Measurements from ENCODE around the gene HSD17B13. TPM values are rescaled to one million over a fixed set of nuclear protein-coding genes. Genes with fewer than 3 reads are reported as not detected.

HSD17B13 gene
- polyA plus RNA-seq, 2 donors = 0.08 to 0.14 TPM

GRCh38 chr4:87281603-87282002, 41.1 kb downstream of the HSD17B13 start:
- no peak overlapping the region for H3K4me3 ChIP-seq (ENCODE audit: low read depth in 1 of 2, low read length in 2 of 2)
- peaks cover 0 to 2% of the 10 kb centered on the region in 2 donors for H3K9me3 ChIP-seq (ENCODE audit: control insufficient read depth in 2 of 2, insufficient read depth in 1 of 2, low read depth in 1 of 2, low read length in 1 of 2)
- H3K4me1 ChIP-seq (ENCODE audit: control insufficient read depth in 2 of 2, insufficient read depth in 2 of 2, low read length in 1 of 2) = no peaks in the 10 kb centered on the region
- WGBS, 2 donors = 72 to 78% methylated on average over 1 of the region's 1 CpG
- no peaks in the 10 kb centered on the region for H3K27me3 ChIP-seq (ENCODE audit: control insufficient read depth in 1 of 2, insufficient read depth in 2 of 2, low read length in 2 of 2)
- H3K36me3 ChIP-seq (ENCODE audit: control insufficient read depth in 2 of 2, insufficient read depth in 2 of 2, low read length in 1 of 2) = no peaks in the 10 kb centered on the region
- no peak overlapping the region for H3K27ac ChIP-seq (ENCODE audit: low read depth in 2 of 2, low read length in 1 of 2)

- 46 to 59% methylated on average over 3 of the region's 3 CpGs for WGBS, 2 donors
- no peaks in the 10 kb centered on the region for H3K36me3 ChIP-seq (ENCODE audit: control insufficient read depth in 2 of 2, insufficient read depth in 2 of 2, low read length in 1 of 2)
- H3K27ac ChIP-seq (ENCODE audit: low read depth in 2 of 2, low read length in 1 of 2) = no peak overlapping the region
- H3K9me3 ChIP-seq (ENCODE audit: control insufficient read depth in 2 of 2, insufficient read depth in 1 of 2, low read depth in 1 of 2, low read length in 1 of 2) = no peaks in the 10 kb centered on the region
- no peaks in the 10 kb centered on the region for H3K4me1 ChIP-seq (ENCODE audit: control insufficient read depth in 2 of 2, insufficient read depth in 2 of 2, low read length in 1 of 2)
- H3K27me3 ChIP-seq (ENCODE audit: control insufficient read depth in 1 of 2, insufficient read depth in 2 of 2, low read length in 2 of 2) = no peaks in the 10 kb centered on the region
- no peak overlapping the region for H3K4me3 ChIP-seq (ENCODE audit: low read depth in 1 of 2, low read length in 2 of 2)
These were observed 44.3 kb downstream of the HSD17B13 start for GRCh38 chr4:87278335-87278794.

- Histone ChIP-seq H3K27me3 (ENCODE audit: control insufficient read depth in 1 of 2, insufficient read depth in 2 of 2, low read length in 2 of 2) (no peaks in the 10 kb centered on the region), H3K9me3 (ENCODE audit: control insufficient read depth in 2 of 2, insufficient read depth in 1 of 2, low read depth in 1 of 2, low read length in 1 of 2) (no peaks in the 10 kb centered on the region), H3K27ac (ENCODE audit: low read depth in 2 of 2, low read length in 1 of 2) (no peak overlapping the region), H3K4me1 (ENCODE audit: control insufficient read depth in 2 of 2, insufficient read depth in 2 of 2, low read length in 1 of 2) (no peaks in the 10 kb centered on the region), H3K4me3 (ENCODE audit: low read depth in 1 of 2, low read length in 2 of 2) (no peak overlapping the region), H3K36me3 (ENCODE audit: control insufficient read depth in 2 of 2, insufficient read depth in 2 of 2, low read length in 1 of 2) (no peaks in the 10 kb centered on the region)
- WGBS, 2 donors = 79 to 93% methylated on average over 2 of the region's 2 CpGs
These were observed 47.4 kb downstream of the HSD17B13 start for GRCh38 chr4:87275311-87275710.

GRCh38 chr4:87274803-87275202, 47.9 kb downstream of the HSD17B13 start:
- H3K9me3 ChIP-seq (ENCODE audit: control insufficient read depth in 2 of 2, insufficient read depth in 1 of 2, low read depth in 1 of 2, low read length in 1 of 2) = no peaks in the 10 kb centered on the region
- no peak overlapping the region for H3K27ac ChIP-seq (ENCODE audit: low read depth in 2 of 2, low read length in 1 of 2)
- H3K36me3 ChIP-seq (ENCODE audit: control insufficient read depth in 2 of 2, insufficient read depth in 2 of 2, low read length in 1 of 2) = no peaks in the 10 kb centered on the region
- no peaks in the 10 kb centered on the region for H3K4me1 ChIP-seq (ENCODE audit: control insufficient read depth in 2 of 2, insufficient read depth in 2 of 2, low read length in 1 of 2)
- H3K27me3 ChIP-seq (ENCODE audit: control insufficient read depth in 1 of 2, insufficient read depth in 2 of 2, low read length in 2 of 2) = no peaks in the 10 kb centered on the region
- H3K4me3 ChIP-seq (ENCODE audit: low read depth in 1 of 2, low read length in 2 of 2) = no peak overlapping the region

- Histone ChIP-seq H3K4me3 (ENCODE audit: low read depth in 1 of 2, low read length in 2 of 2) (no peak overlapping the region), H3K27me3 (ENCODE audit: control insufficient read depth in 1 of 2, insufficient read depth in 2 of 2, low read length in 2 of 2) (no peaks in the 10 kb centered on the region), H3K4me1 (ENCODE audit: control insufficient read depth in 2 of 2, insufficient read depth in 2 of 2, low read length in 1 of 2) (no peaks in the 10 kb centered on the region), H3K36me3 (ENCODE audit: control insufficient read depth in 2 of 2, insufficient read depth in 2 of 2, low read length in 1 of 2) (no peaks in the 10 kb centered on the region), H3K27ac (ENCODE audit: low read depth in 2 of 2, low read length in 1 of 2) (no peak overlapping the region), H3K9me3 (ENCODE audit: control insufficient read depth in 2 of 2, insufficient read depth in 1 of 2, low read depth in 1 of 2, low read length in 1 of 2) (no peaks in the 10 kb centered on the region)
These were observed 48.4 kb downstream of the HSD17B13 start for GRCh38 chr4:87274327-87274726.

DNA sequence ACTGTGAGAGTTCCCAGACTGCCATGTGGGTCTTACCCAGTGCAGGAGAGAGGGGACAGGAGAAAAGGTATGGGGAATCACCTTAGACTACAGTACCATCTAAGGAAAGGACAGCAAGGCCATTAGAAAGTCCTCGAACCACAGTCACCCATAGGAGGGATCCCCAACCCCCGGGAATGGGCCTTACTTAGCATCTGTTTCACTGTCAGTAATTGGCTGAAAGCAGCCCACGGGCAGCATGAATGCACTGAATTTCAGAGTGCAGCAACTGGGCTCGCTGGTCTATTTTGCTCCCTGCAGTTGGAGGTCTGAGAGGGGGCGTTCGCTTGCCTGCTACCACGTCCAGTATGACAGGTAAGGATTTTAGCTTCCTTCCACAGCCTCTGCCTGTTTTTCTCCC, 51.9 kb downstream of the HSD17B13 start:
- Histone ChIP-seq H3K4me1 (ENCODE audit: control insufficient read depth in 2 of 2, insufficient read depth in 2 of 2, low read length in 1 of 2) (no peaks in the 10 kb centered on the region), H3K36me3 (ENCODE audit: control insufficient read depth in 2 of 2, insufficient read depth in 2 of 2, low read length in 1 of 2) (no peaks in the 10 kb centered on the region), H3K4me3 (ENCODE audit: low read depth in 1 of 2, low read length in 2 of 2) (no peak overlapping the region), H3K9me3 (ENCODE audit: control insufficient read depth in 2 of 2, insufficient read depth in 1 of 2, low read depth in 1 of 2, low read length in 1 of 2) (no peaks in the 10 kb centered on the region), H3K27me3 (ENCODE audit: control insufficient read depth in 1 of 2, insufficient read depth in 2 of 2, low read length in 2 of 2) (no peaks in the 10 kb centered on the region), H3K27ac (ENCODE audit: low read depth in 2 of 2, low read length in 1 of 2) (no peak overlapping the region)
- 78 to 83% methylated on average over 7 of the region's 7 CpGs for WGBS, 2 donors

DNA sequence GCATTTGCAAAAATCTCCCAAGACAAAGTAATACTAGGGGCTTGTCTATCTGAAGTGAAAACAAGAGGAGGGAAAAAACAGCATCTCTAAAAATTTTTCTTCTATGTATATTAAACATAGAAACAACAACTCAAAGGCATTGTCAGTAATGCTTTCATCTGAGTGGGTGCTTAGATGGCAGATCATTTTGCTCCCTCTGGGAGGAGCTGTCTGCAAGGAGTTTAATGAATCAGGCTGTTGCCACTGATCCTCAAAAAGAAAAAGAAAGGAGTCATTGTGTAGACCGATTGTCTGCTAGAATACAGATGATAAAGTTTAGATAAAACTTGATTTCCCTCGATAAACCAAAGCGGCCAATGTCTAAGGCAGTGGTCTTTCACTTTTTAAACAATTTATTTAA, 52.5 kb downstream of the HSD17B13 start:
- H3K27me3 ChIP-seq (ENCODE audit: control insufficient read depth in 1 of 2, insufficient read depth in 2 of 2, low read length in 2 of 2) = no peaks in the 10 kb centered on the region
- H3K27ac ChIP-seq (ENCODE audit: low read depth in 2 of 2, low read length in 1 of 2) = no peak overlapping the region
- H3K36me3 ChIP-seq (ENCODE audit: control insufficient read depth in 2 of 2, insufficient read depth in 2 of 2, low read length in 1 of 2) = no peaks in the 10 kb centered on the region
- no peaks in the 10 kb centered on the region for H3K9me3 ChIP-seq (ENCODE audit: control insufficient read depth in 2 of 2, insufficient read depth in 1 of 2, low read depth in 1 of 2, low read length in 1 of 2)
- no peak overlapping the region for H3K4me3 ChIP-seq (ENCODE audit: low read depth in 1 of 2, low read length in 2 of 2)
- H3K4me1 ChIP-seq (ENCODE audit: control insufficient read depth in 2 of 2, insufficient read depth in 2 of 2, low read length in 1 of 2) = no peaks in the 10 kb centered on the region
- WGBS, 2 donors = 45 to 55% methylated on average over 3 of the region's 3 CpGs

- H3K27ac ChIP-seq (ENCODE audit: low read depth in 2 of 2, low read length in 1 of 2) = no peak overlapping the region
- no peak overlapping the region for H3K4me3 ChIP-seq (ENCODE audit: low read depth in 1 of 2, low read length in 2 of 2)
- WGBS, 2 donors = 85 to 91% methylated on average over 5 of the region's 5 CpGs
- no peaks in the 10 kb centered on the region for H3K36me3 ChIP-seq (ENCODE audit: control insufficient read depth in 2 of 2, insufficient read depth in 2 of 2, low read length in 1 of 2)
- no peaks in the 10 kb centered on the region for H3K27me3 ChIP-seq (ENCODE audit: control insufficient read depth in 1 of 2, insufficient read depth in 2 of 2, low read length in 2 of 2)
- H3K9me3 ChIP-seq (ENCODE audit: control insufficient read depth in 2 of 2, insufficient read depth in 1 of 2, low read depth in 1 of 2, low read length in 1 of 2) = no peaks in the 10 kb centered on the region
- H3K4me1 ChIP-seq (ENCODE audit: control insufficient read depth in 2 of 2, insufficient read depth in 2 of 2, low read length in 1 of 2) = no peaks in the 10 kb centered on the region
These were observed 54.3 kb downstream of the HSD17B13 start for GRCh38 chr4:87268411-87268810.

DNA sequence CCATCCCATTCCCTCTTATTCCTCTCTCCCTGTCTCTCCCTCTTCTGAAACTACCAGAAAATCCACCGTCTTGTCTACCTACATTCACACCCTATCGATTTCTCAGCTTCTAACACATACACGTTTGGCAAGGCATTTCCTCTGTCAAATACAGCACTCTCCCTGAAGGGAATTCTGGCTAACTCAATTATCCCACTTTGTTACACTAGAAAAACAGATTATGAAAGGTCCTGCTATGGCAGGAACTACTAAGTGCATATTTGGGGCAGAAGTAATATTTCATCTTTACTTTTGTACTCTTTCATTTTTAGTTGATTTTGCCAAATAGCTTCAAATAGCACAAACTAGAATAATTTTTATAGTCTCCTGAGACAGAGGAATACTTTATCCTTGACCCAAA, 55.7 kb downstream of the HSD17B13 start:
- Histone ChIP-seq H3K36me3 (ENCODE audit: control insufficient read depth in 2 of 2, insufficient read depth in 2 of 2, low read length in 1 of 2) (no peaks in the 10 kb centered on the region), H3K4me3 (ENCODE audit: low read depth in 1 of 2, low read length in 2 of 2) (no peak overlapping the region), H3K4me1 (ENCODE audit: control insufficient read depth in 2 of 2, insufficient read depth in 2 of 2, low read length in 1 of 2) (no peaks in the 10 kb centered on the region), H3K27me3 (ENCODE audit: control insufficient read depth in 1 of 2, insufficient read depth in 2 of 2, low read length in 2 of 2) (no peaks in the 10 kb centered on the region), H3K27ac (ENCODE audit: low read depth in 2 of 2, low read length in 1 of 2) (no peak overlapping the region), H3K9me3 (ENCODE audit: control insufficient read depth in 2 of 2, insufficient read depth in 1 of 2, low read depth in 1 of 2, low read length in 1 of 2) (no peaks in the 10 kb centered on the region)
- WGBS, 2 donors = 62 to 66% methylated on average over 3 of the region's 3 CpGs

DNA sequence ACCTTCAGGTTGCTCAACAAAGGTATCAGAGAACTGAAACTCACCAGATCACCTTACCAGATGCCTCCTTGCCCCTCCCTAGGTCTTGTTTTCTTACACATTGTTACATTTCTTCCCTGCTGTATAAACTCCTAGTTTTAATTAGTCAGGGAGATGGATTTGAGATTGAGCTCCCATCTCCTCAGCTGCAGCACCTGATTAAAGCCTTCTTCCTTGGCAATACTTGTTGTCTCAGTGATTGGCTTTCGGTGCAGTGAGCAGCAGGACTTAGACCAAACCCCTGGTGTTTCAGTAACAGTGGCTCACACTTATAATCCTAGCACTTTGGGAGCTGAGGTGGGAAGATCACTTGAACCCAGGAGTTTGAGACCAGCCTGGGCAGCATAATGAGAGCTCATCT, 59.8 kb downstream of the HSD17B13 start:
- Histone ChIP-seq H3K27ac (ENCODE audit: low read depth in 2 of 2, low read length in 1 of 2) (no peak overlapping the region), H3K36me3 (ENCODE audit: control insufficient read depth in 2 of 2, insufficient read depth in 2 of 2, low read length in 1 of 2) (no peaks in the 10 kb centered on the region), H3K4me3 (ENCODE audit: low read depth in 1 of 2, low read length in 2 of 2) (no peak overlapping the region), H3K27me3 (ENCODE audit: control insufficient read depth in 1 of 2, insufficient read depth in 2 of 2, low read length in 2 of 2) (no peaks in the 10 kb centered on the region), H3K9me3 (ENCODE audit: control insufficient read depth in 2 of 2, insufficient read depth in 1 of 2, low read depth in 1 of 2, low read length in 1 of 2) (no peaks in the 10 kb centered on the region), H3K4me1 (ENCODE audit: control insufficient read depth in 2 of 2, insufficient read depth in 2 of 2, low read length in 1 of 2) (no peaks in the 10 kb centered on the region)
- WGBS, 2 donors = 86 to 98% methylated on average over 1 of the region's 1 CpG

All from esophagus (tissue), 2 donors.